VCaP (cell line): Measurements from ENCODE around the gene UBE2L6.

Experiments used
- H3K27ac ChIP-seq: fragments of 450-650 bp; 2 replicates; pipeline ENCODE4 v1.5.1; 2017
- TF ChIP-seq, protein P1 (sequence below): fragments of 450-650 bp; conservative IDR thresholded peaks from 2 replicates; pipeline ENCODE4 v1.5.1; 2017; ENCODE audit warnings: mild to moderate bottlenecking, moderate library complexity

The UBE2L6 gene

DNA sequence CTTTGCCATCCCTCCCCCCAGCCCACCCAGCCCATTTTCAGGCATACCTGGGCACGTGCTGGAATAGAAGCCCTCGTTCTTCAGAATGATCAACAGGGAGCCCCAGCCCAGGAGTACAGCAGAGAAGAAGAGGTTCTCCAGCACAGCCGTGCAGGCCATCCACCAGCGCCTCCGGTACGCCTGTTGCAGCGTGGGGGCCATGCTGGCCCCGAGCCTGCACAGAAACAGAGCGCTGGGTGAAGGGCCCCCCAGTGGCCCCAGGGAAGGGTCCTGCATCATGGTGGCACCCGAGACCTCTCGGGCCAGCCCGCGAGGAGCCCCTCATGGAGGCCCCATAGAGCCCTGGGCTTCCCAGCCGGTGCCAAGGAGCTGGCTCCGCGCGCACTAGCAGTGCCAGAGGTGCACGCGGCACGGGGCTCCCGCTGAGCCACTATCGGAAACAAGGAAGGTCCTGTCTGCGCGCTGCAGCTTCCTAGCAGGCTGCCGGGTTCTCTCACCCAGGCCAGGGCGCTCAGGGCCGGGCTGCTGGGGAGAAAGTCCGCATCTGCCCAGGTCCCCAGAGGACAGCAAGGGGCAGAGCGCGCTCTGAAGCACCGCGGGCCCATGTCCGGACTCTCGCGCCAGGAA, 53.4 kb downstream of the UBE2L6 start:
- TF ChIP-seq, protein P1, sequence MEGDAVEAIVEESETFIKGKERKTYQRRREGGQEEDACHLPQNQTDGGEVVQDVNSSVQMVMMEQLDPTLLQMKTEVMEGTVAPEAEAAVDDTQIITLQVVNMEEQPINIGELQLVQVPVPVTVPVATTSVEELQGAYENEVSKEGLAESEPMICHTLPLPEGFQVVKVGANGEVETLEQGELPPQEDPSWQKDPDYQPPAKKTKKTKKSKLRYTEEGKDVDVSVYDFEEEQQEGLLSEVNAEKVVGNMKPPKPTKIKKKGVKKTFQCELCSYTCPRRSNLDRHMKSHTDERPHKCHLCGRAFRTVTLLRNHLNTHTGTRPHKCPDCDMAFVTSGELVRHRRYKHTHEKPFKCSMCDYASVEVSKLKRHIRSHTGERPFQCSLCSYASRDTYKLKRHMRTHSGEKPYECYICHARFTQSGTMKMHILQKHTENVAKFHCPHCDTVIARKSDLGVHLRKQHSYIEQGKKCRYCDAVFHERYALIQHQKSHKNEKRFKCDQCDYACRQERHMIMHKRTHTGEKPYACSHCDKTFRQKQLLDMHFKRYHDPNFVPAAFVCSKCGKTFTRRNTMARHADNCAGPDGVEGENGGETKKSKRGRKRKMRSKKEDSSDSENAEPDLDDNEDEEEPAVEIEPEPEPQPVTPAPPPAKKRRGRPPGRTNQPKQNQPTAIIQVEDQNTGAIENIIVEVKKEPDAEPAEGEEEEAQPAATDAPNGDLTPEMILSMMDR, result no peak
- peak overlapping the region; percentile 73 for H3K27ac ChIP-seq

DNA sequence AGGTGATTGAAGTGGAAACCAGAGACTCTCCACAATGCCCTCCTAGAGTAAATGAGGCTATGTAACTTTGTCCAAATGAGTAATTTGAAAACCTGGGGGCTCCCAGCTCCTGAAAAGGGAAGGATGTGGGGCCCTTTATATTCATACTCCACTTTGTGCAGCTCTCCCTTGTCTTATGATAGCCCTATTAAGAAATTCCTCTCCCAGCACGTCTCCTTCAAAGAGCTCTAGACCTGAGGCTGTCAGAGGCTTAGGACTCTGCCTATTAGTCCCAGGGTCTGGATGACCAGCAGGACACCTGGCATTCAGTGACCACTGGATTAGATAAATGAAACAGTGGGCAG, 54.0 kb downstream of the UBE2L6 start:
- H3K27ac ChIP-seq, result no peak overlapping the region
- TF ChIP-seq, protein P1, result no peak

DNA sequence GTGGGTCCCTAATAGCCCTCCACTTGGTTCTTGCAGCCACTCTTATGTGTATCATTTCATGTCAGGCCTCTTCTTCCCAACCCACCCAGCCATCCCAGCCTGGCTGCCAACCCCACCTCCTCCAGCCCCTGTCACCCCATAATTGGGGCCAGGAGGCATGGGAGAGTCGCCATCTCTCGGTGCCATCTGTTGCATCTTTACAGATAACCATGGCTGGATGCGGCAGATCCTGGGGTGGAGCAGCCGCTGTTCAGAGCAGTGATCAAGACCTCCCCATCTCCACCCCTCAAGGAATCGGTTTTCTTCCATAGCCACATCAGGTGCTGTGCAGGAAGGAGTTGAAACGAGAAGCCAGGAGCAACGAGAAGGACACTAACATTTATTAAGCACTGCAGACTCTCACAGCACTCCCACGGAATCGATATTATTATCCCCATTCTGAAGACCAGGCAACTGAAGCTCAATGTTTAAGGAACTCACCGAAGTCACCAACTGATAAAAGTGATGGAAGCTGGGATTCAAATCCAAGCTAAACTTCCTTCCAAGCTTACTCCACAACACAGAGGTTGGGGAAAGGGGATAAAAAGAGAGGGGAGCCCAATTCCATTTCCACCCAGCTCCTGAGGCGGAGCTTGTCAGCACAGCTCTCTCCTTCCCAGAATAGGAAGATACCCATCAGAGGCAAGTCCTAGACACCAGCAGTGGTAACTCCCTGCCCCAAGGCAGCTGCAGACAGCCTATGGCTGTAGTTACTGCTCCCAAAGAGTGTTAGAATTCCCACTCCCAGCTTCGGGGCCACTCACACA, 54.6 kb downstream of the UBE2L6 start:
- no peak overlapping the region for H3K27ac ChIP-seq
- TF ChIP-seq, protein P1, result no peak

DNA sequence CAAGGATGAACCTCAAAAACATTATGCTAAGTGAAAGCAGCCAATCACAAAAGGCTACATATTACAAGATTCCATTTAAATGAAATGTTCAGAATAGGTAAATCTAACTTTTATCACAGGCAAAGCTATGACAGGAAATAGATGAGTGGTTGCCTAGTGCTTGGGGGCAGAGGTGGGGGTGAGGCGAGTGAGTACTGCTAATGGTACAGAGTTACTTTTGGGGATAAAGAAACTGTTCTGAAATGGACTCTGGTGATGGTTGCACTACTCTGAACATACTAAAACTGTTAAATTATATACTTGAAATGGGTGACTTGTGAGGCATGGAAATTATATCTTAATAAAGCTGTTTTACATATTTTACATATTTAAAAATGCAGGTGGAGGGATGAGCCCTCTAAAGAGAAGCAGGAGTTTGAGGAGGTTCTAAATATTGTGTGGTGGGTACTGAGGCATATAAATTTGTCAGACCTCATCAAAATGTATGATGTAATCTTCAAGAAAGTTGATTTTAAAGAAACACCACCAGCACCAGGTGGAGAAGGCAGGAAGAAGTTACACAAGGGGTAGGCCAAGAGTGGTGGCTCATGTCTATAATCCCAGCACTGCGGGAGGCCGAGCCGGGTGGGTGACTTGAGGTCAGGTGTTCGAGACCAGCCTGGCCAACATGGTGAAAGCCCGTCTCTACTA, 55.6 kb downstream of the UBE2L6 start:
- H3K27ac ChIP-seq, result no peak overlapping the region
- TF ChIP-seq, protein P1, result no peak

DNA sequence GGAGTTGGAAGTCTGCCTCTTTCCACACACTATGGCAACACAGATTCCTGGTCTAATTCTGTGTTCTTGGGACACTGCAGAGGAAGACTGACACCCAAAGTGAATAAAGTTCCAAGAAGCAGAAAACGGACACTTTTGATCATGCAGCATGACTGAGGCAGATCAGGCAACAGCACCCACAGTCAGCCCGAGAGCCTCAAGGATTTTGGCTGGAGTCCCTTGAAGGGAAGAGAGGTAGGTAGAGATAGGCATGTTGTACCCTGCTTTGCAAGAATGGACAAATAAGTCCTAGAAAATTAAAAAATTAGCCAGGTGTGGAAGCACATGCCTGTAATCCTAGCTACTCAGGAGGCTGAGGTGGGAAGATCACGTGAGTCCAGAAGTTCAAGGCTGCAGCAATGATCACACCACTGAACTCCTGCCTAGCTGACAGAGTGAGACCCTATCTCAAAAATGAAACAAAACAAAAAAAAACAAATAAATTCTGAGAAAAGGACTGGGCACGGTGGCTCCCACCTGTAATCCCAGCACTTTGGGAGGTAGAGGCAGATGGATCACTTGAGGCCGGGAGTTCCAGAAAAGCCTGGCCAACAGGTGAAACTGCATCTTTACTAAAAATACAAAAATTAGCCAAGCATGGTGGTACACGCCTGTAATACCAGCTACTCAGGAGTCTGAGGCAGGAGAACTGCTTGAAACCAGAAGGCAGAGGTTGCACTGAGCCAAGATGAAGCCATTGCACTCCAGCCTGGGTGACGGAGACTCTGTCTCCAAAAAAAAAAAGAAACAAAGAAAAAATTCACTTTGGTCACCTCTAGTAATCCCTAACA, 58.9 kb downstream of the UBE2L6 start:
- TF ChIP-seq, protein P1, result no peak
- H3K27ac ChIP-seq, result no peak overlapping the region

DNA sequence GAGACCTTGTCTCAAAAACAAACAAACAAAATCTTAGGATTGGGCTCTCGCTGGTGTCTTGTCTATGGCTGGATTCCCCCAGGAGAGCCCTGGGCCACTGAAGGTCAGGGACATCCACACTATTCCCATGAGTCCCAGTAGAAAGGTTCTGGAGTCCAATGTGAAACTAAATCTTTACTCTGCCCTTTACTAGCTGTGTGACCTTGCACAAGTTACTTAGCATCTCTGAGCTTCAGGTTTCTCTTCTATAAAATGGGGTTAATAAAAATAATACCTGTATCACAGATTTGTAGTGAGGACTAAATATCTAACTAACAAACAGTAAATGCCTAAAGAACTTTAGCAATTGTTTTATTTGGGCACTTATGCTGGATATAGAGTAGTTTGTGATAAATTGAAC, 61.0 kb downstream of the UBE2L6 start:
- no peak overlapping the region for H3K27ac ChIP-seq
- TF ChIP-seq, protein P1, result no peak
